BJ (cell line): ENCODE results near the gene RUSF1. TPM values are rescaled to one million over a fixed set of nuclear protein-coding genes. Genes with fewer than 3 reads are reported as not detected.
A peak's percentile ranks its signal among the peaks of the same experiment; 100 is the strongest.

Experiments used
- CTCF ChIA-PET: fragments of 350-600 bp; formaldehyde crosslinking; extraction: SDS; loops from one replicate; lab custom pipeline; 2021; ENCODE audit warnings: antibody characterized with exemption, inconsistent platforms; lab: Yijun Ruan, JAX
- POLR2A ChIA-PET: fragments of 300-600 bp; sonication (Branson Sonifier 250); formaldehyde crosslinking; extraction: SDS; loops from one replicate; lab custom pipeline; 2021; ENCODE audit warnings: antibody characterized with exemption; lab: Charles Lee
- DNase-seq: peaks from one replicate; pipeline ENCODE4 v3.0.0-alpha.2; 2011; ENCODE audit warnings: low read depth
- H3K27me3 ChIP-seq: 2 replicates; pipeline ENCODE4 v1.6.0; 2011; ENCODE audit warnings: low read length; ENCODE audit not compliant: control insufficient read depth, insufficient read depth
- H3K36me3 ChIP-seq: 2 replicates; pipeline ENCODE4 v1.5.1; 2011; ENCODE audit warnings: low read length; ENCODE audit not compliant: control insufficient read depth, insufficient read depth
- H3K4me3 ChIP-seq: 2 replicates; pipeline ENCODE4 v1.5.1; 2011; ENCODE audit warnings: low read depth, mild to moderate bottlenecking, control low read depth, low read length
- polyA plus RNA-seq: library from polyadenylated mRNA; depleted of rRNA; stranded (reverse); fragments of >200 nt; gene quantifications from 2 replicates; pipeline ENCODE4 v1.2.3, GENCODE V29; 2011
- TF ChIP-seq, protein P1 (sequence below): IDR thresholded peaks from 2 replicates; pipeline ENCODE4 v1.5.1; 2011; ENCODE audit warnings: low read depth, mild to moderate bottlenecking, control low read depth, inconsistent platforms, low read length, moderate library complexity; ENCODE audit not compliant: insufficient read depth

RUSF1 gene
- polyA plus RNA-seq, 1 experiment, result 56.4 TPM

DNA sequence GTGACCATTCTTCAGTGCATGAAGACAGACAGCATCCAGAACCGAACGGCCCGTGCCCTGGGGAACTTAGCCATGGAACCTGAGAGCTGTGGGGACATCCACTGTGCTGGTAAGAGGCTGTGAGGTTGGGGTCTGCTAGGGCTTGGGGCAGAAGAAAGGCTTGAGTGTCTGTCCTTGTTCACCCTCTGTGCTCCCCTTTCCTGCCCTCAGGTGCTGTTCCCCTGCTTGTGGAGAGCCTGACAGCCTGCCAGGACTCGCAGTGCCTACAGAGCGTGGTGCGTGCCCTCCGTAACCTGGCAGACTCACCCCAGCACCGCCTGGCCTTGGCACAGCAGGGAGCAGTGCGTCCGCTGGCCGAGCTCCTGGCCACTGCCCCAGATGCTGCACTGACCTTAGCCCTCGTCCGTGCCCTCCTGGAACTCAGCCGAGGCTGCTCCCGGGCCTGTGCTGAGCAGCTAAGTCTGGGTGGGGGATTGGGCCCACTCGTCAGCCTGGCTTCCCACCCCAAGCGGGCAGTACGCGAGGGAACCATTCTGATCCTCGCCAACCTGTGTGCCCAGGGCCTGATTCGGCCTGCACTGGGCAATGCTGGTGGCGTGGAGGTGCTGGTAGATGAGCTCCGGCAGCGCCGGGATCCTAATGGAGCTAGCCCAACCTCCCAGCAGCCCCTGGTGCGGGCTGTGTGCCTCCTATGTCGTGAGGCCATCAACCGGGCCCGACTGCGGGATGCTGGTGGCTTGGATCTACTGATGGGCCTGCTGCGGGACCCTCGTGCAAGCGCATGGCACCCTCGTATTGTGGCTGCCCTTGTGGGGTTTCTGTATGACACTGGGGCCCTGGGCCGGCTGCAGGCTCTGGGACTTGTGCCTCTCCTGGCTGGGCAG is 46.0 kb downstream of the RUSF1 start:
- no peak for DNase-seq
- POLR2A ChIA-PET, result no interaction called here
- CTCF ChIA-PET, result interaction anchor here (0.9 to 5.2 kb wide), 3 partner anchors 8 to 247 kb away, joined by 3 to 52 read pairs (median 8); partner anchors contain the start of gene TGFB1I1
- Histone ChIP-seq H3K27me3 (no peaks in the 10 kb centered on the region), H3K4me3 (no peak overlapping the region), H3K36me3 (peaks cover 27% of the 10 kb centered on the region)
- TF ChIP-seq, protein P1, sequence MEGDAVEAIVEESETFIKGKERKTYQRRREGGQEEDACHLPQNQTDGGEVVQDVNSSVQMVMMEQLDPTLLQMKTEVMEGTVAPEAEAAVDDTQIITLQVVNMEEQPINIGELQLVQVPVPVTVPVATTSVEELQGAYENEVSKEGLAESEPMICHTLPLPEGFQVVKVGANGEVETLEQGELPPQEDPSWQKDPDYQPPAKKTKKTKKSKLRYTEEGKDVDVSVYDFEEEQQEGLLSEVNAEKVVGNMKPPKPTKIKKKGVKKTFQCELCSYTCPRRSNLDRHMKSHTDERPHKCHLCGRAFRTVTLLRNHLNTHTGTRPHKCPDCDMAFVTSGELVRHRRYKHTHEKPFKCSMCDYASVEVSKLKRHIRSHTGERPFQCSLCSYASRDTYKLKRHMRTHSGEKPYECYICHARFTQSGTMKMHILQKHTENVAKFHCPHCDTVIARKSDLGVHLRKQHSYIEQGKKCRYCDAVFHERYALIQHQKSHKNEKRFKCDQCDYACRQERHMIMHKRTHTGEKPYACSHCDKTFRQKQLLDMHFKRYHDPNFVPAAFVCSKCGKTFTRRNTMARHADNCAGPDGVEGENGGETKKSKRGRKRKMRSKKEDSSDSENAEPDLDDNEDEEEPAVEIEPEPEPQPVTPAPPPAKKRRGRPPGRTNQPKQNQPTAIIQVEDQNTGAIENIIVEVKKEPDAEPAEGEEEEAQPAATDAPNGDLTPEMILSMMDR, result no peak

DNA sequence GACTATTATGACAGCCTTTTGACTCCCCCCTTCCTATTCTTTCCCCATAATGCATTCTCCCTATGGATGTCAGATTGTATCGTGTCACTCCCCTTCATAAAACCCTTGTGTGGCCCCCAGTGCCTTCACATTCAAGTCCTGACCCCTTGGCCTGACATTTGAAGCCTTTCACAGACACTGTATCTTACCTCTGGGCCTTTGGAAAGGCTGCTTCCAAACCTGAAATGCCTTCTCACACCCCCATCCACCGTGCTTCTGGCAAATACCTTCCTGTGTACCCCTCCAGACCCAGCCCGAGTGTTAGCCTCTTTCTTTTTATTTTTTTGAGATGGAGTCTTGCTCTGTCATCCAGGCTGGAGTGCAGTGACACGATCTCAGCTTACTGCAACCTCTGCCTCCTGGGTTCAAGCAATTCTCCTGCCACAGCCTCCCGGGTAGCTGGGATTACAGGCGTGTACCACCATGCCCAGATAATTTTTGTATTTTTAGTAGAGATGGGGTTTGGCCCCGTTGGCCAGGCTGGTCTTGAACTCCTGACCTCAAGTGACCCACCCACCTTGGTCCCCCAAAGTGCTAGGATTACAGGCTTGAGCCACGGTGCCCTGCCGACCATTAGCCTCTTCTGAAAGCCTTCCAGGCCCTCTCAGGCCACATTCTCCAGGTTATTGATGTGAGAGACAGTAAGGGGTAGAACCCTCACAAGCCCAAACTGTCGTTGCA is 46.8 kb downstream of the RUSF1 start:
- TF ChIP-seq, protein P1, result no peak
- DNase-seq, result no peak
- POLR2A ChIA-PET, result interaction anchor here (0.6 to 1.0 kb wide), 3 partner anchors 11 to 508 kb away, joined by 3 to 6 read pairs (median 3); partner anchors contain the start of gene TGFB1I1
- Histone ChIP-seq H3K36me3 (peaks cover 27% of the 10 kb centered on the region), H3K27me3 (no peaks in the 10 kb centered on the region), H3K4me3 (no peak overlapping the region)
- CTCF ChIA-PET, result interaction anchor here (0.6 to 5.2 kb wide), 17 partner anchors 9 to 616 kb away, joined by 3 to 52 read pairs (median 4); partner anchors contain the start of genes HSD3B7 and TGFB1I1

DNA sequence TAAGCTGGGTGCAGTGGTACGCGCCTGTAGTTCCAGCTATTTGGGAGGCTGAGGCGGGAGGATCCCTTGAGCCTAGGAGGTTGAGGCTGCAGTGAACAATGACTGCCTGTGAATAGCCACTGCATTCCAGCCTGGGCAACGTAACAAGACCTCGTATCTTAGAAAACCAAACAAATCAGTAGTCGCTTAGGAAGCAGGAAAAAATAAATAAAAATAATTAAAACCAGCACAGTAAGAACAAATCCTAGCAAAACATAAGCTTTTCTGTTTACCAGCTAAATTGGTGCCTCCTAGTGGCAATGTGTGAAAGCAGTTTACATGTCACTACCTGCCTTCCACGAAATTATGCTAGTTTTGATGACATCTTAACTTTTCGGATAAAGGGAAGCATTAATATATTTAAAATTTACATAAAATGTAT is 47.6 kb downstream of the RUSF1 start:
- CTCF ChIA-PET, result interaction anchor here (0.5 to 5.2 kb wide), 23 partner anchors 9 to 919 kb away, joined by 3 to 52 read pairs (median 4); partner anchors contain the start of genes HSD3B7, SLC5A2, TGFB1I1 and ZNF843
- POLR2A ChIA-PET, result interaction anchor here (0.6 to 1.0 kb wide), 4 partner anchors 9 to 508 kb away, joined by 3 to 6 read pairs (median 3); partner anchors contain the start of gene TGFB1I1

DNA sequence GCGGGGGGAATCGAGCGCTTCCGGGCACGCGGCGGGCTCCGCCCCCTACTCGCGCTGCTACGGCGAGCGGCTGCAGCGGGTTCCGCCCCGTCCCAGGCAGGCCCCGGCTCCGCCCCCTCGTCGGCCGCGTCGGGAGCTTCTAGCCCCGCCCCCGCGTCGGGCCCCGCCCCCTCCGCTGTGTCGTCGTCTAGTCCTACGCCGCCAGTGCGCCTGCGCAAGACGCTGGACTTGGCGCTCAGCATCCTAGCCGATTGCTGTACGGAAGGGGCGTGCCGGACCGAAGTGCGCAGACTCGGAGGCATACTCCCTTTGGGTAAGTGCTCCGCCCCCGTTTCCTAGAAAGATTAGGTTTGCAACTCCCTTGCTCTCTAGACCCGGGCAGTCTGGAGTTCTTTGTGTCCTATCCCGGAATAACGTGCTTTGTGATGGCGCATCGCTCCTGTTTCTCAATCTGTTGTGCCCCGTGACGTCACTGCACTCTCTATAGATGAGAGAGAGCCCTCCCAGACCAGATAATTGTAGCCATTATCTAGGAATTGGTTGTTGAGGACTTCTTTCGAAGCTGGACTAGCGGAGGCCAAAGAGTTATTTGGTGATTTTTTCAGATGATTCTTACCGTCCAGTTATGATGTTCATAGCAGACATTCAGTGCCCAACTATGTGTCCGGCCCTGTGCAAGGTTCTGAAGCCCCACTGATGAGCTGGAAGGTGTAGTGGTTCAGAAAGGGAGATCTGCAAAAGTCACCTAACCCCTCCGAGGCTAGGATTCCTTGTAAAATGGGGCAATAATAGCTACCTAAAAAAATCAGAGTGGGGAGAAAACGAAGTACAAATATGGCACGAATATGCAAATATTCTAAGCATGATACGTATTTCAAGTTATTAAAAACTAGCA is 48.3 kb downstream of the RUSF1 start:
- TF ChIP-seq, protein P1, result no peak
- H3K36me3 ChIP-seq, result peaks cover 16% of the 10 kb centered on the region
- H3K4me3 ChIP-seq, result peak overlapping the region; percentile 71
- DNase-seq, result peak; percentile 96
- ChIA-PET CTCF (interaction anchor here (0.5 to 5.2 kb wide), 25 partner anchors 8 to 919 kb away, joined by 3 to 52 read pairs (median 4); partner anchors contain the start of genes HSD3B7, SLC5A2, TGFB1I1 and ZNF843), POLR2A (interaction anchor here (0.6 to 2.3 kb wide), 7 partner anchors 8 to 532 kb away, joined by 3 to 8 read pairs (median 5); partner anchors contain the start of genes FUS, SLC5A2 and TGFB1I1)
- no peaks in the 10 kb centered on the region for H3K27me3 ChIP-seq

More for the DNA sequence above, 47.6 kb downstream of the RUSF1 start:
- Histone ChIP-seq H3K27me3 (no peaks in the 10 kb centered on the region), H3K4me3 (peak overlapping the region; percentile 41), H3K36me3 (peaks cover 19% of the 10 kb centered on the region)
- no peak for DNase-seq
- TF ChIP-seq, protein P1, result peak; percentile 75
